Colonic mucosa (tissue), 4 donors: ENCODE data around the gene VWA5B2. TPM values are rescaled to one million over a fixed set of nuclear protein-coding genes. Genes with fewer than 3 reads are reported as not detected.

Experiments used
- DNase-seq: peaks from one replicate; pipeline ENCODE4 v3.0.0-alpha.2; 2020
- H3K27ac ChIP-seq: fragments of 200-600 bp; one replicate; pipeline ENCODE4 v1.8.0; 2021
- H3K27me3 ChIP-seq: fragments of 200-600 bp; one replicate; pipeline ENCODE4 v1.8.0; 2021
- H3K36me3 ChIP-seq: fragments of 200-600 bp; one replicate; pipeline ENCODE4 v1.8.0; 2021
- H3K4me1 ChIP-seq: fragments of 200-600 bp; one replicate; pipeline ENCODE4 v1.8.0; 2021; ENCODE audit warnings: mild to moderate bottlenecking
- H3K4me3 ChIP-seq: fragments of 200-600 bp; one replicate; pipeline ENCODE4 v1.8.0; 2021
- H3K9ac ChIP-seq, 2 donors: one replicate each; pipeline ENCODE4 v1.7.0; 2013; ENCODE audit warnings: control low read depth in 2 of 2, low read depth in 2 of 2, low read length in 2 of 2
- H3K9me3 ChIP-seq: fragments of 200-600 bp; one replicate; pipeline ENCODE4 v1.8.0; 2021
- CTCF ChIP-seq: fragments of 200-600 bp; IDR thresholded peaks from one replicate; pipeline ENCODE4 v1.8.0; 2022; ENCODE audit warnings: antibody characterized with exemption, mild to moderate bottlenecking
- intact Hi-C: fragments of 100-400 bp; cut with DNase I; formaldehyde crosslinking; loops from one replicate; pipeline ENCODE4 v1.14.1; 2022
- total RNA-seq, 2 donors: library from RNA; stranded (reverse); fragmentation: NEBNext Ultra II Directional in 1 of 2; extraction: Animal tissue kit (Norgen Biotek cat#: 25700) in 1 of 2; gene quantifications; one replicate each; pipeline ENCODE4 v1.2.1, GENCODE V29; 2021
- donor health status: healthy.
- donor health status: DM: no; HTN: no; CAD: no.
- donor health status: DM: no; HTN: no; CAD: no.

The VWA5B2 gene
- total RNA-seq, 2 donors from 2014 or later, result 2.1 to 2.3 TPM

GRCh38 chr3:184192889-184193288, 36.5 kb upstream of the VWA5B2 start:
- no peak for DNase-seq
- intact Hi-C loops, result no loop called here
- Histone ChIP-seq H3K4me3 (no peak overlapping the region), H3K4me1 (no peaks in the 10 kb centered on the region), H3K9me3 (no peaks in the 10 kb centered on the region), H3K27me3 (no peaks in the 10 kb centered on the region), H3K9ac (no peak overlapping the region), H3K36me3 (peaks cover 22% of the 10 kb centered on the region), H3K27ac (no peak overlapping the region)
- TF ChIP-seq CTCF, result no peak

- peaks cover 17% of the 10 kb centered on the region for H3K36me3 ChIP-seq
- no peaks in the 10 kb centered on the region for H3K27me3 ChIP-seq
- H3K9me3 ChIP-seq, result no peaks in the 10 kb centered on the region
- intact Hi-C loops, result no loop called here
- no peaks in the 10 kb centered on the region for H3K4me1 ChIP-seq
- no peak overlapping the region for H3K27ac ChIP-seq
- H3K9ac ChIP-seq, result no peak overlapping the region
- no peak for TF ChIP-seq CTCF
- DNase-seq, result no peak
- H3K4me3 ChIP-seq, result no peak overlapping the region
Measured at GRCh38 chr3:184193991-184194539, 35.3 kb upstream of the VWA5B2 start.

- peaks cover 9% of the 10 kb centered on the region for H3K36me3 ChIP-seq
- no peaks in the 10 kb centered on the region for H3K9me3 ChIP-seq
- TF ChIP-seq CTCF, result no peak
Measured at GRCh38 chr3:184196536-184196935, 32.8 kb upstream of the VWA5B2 start.

GRCh38 chr3:184198509-184198908, 30.9 kb upstream of the VWA5B2 start:
- H3K9ac ChIP-seq, result no peak overlapping the region
- no peaks in the 10 kb centered on the region for H3K27me3 ChIP-seq
- H3K4me1 ChIP-seq, result no peaks in the 10 kb centered on the region
- no peak overlapping the region for H3K4me3 ChIP-seq
- TF ChIP-seq CTCF, result no peak
- no peaks in the 10 kb centered on the region for H3K9me3 ChIP-seq
- no peak overlapping the region for H3K27ac ChIP-seq
- no peaks in the 10 kb centered on the region for H3K36me3 ChIP-seq
- intact Hi-C loops, result no loop called here
- DNase-seq, result no peak

More at GRCh38 chr3:184196536-184196935, 32.8 kb upstream of the VWA5B2 start:
- Histone ChIP-seq H3K27ac (no peak overlapping the region), H3K4me3 (no peak overlapping the region), H3K9ac (no peak overlapping the region), H3K4me1 (no peaks in the 10 kb centered on the region), H3K27me3 (no peaks in the 10 kb centered on the region)
- DNase-seq, result no peak
- intact Hi-C loops, result no loop called here

GRCh38 chr3:184200825-184201224, 28.6 kb upstream of the VWA5B2 start:
- Histone ChIP-seq H3K4me3 (no peak overlapping the region), H3K27me3 (no peaks in the 10 kb centered on the region), H3K36me3 (no peaks in the 10 kb centered on the region), H3K27ac (no peak overlapping the region), H3K4me1 (no peaks in the 10 kb centered on the region), H3K9ac (no peak overlapping the region), H3K9me3 (no peaks in the 10 kb centered on the region)
- TF ChIP-seq CTCF, result no peak
- no peak for DNase-seq
- intact Hi-C loops, result no loop called here
